C4-2B (cell line): ENCODE data around the gene SCG3.

Experiments used
- CTCF ChIP-seq: fragments of 450-650 bp; conservative IDR thresholded peaks from 2 replicates; pipeline ENCODE4 v1.5.1; 2017; ENCODE audit warnings: mild to moderate bottlenecking
- ZFX ChIP-seq: fragments of 450-650 bp; IDR thresholded peaks from 2 replicates; pipeline ENCODE4 v1.6.1; 2017

- peak; percentile 87 for TF ChIP-seq CTCF
- TF ChIP-seq ZFX: no peak
These were observed 31.4 kb upstream of the SCG3 start for GRCh38 chr15:51649659-51650521.
